ENCODE results near the gene RPP25. TPM values are rescaled to one million over a fixed set of nuclear protein-coding genes. Genes with fewer than 3 reads are reported as not detected.

The RPP25 gene
- polyA plus RNA-seq, 4 donors, result 5.5 to 22.2 (median 14.9) TPM

GRCh38 chr15:74995182-74995778 is 38.7 kb upstream of the RPP25 start, which contains the start of gene SCAMP5:
Gene SCAMP5 (plus strand): TSS chr15:74995563. CDS start chr15:75011840, 16,277 bp downstream.
- H3K4me1 ChIP-seq (ENCODE audit: control insufficient read depth in 3 of 3, insufficient read depth in 2 of 3, low read depth in 1 of 3, low read length in 2 of 3), result peaks cover 0 to 21% (median 7%) of the 10 kb centered on the region in 3 donors
- WGBS, 3 donors, result 0 to 2% (median 1%) methylated on average over 33 to 58 of the region's 58 CpGs
- peaks cover 0 to 12% (median 0%) of the 10 kb centered on the region in 3 donors for H3K27me3 ChIP-seq (ENCODE audit: control insufficient read depth in 3 of 3, insufficient read depth in 3 of 3, low read length in 3 of 3)
- DNase-seq (peak; percentile 94 to 97), FAIRE-seq (no peak)
- H3K36me3 ChIP-seq (ENCODE audit: control insufficient read depth in 3 of 3, insufficient read depth in 2 of 3, low read depth in 1 of 3, low read length in 3 of 3), result peaks cover 0 to 2% (median 0%) of the 10 kb centered on the region in 3 donors
- H3K9me3 ChIP-seq (ENCODE audit: control insufficient read depth in 2 of 2, insufficient read depth in 1 of 2, low read depth in 1 of 2, low read length in 1 of 2), result no peaks in the 10 kb centered on the region
- H3K4me3 ChIP-seq (ENCODE audit: low read depth in 1 of 3, low read length in 3 of 3), result peak within 1 kb of the TSS; percentile 63 to 79 (median 69)
- peak within 1 kb of the TSS in 2 of 3 donors; percentile 60 to 77 for H3K27ac ChIP-seq (ENCODE audit: low read depth in 1 of 3, low read length in 2 of 3)

GRCh38 chr15:74994685-74995084 is 38.1 kb upstream of the RPP25 start:
- DNase-seq, result no peak
- FAIRE-seq, result no peak
- H3K4me1 ChIP-seq (ENCODE audit: control insufficient read depth in 3 of 3, insufficient read depth in 2 of 3, low read depth in 1 of 3, low read length in 2 of 3), result peaks cover 0 to 17% (median 7%) of the 10 kb centered on the region in 3 donors
- 41 to 53% (median 51%) methylated on average over 5 of the region's 5 CpGs for WGBS, 3 donors
- no peak overlapping the region for H3K27ac ChIP-seq (ENCODE audit: low read depth in 1 of 3, low read length in 2 of 3)
- H3K36me3 ChIP-seq (ENCODE audit: control insufficient read depth in 3 of 3, insufficient read depth in 2 of 3, low read depth in 1 of 3, low read length in 3 of 3), result peaks cover 0 to 2% (median 0%) of the 10 kb centered on the region in 3 donors
- H3K9me3 ChIP-seq (ENCODE audit: control insufficient read depth in 2 of 2, insufficient read depth in 1 of 2, low read depth in 1 of 2, low read length in 1 of 2), result no peaks in the 10 kb centered on the region
- no peak overlapping the region for H3K4me3 ChIP-seq (ENCODE audit: low read depth in 1 of 3, low read length in 3 of 3)
- peaks cover 0 to 12% (median 0%) of the 10 kb centered on the region in 3 donors for H3K27me3 ChIP-seq (ENCODE audit: control insufficient read depth in 3 of 3, insufficient read depth in 3 of 3, low read length in 3 of 3)

GRCh38 chr15:74994236-74994635 is 37.7 kb upstream of the RPP25 start:
- FAIRE-seq, result no peak
- no peak overlapping the region for H3K4me3 ChIP-seq (ENCODE audit: low read depth in 1 of 3, low read length in 3 of 3)
- peaks cover 0 to 15% (median 7%) of the 10 kb centered on the region in 3 donors for H3K4me1 ChIP-seq (ENCODE audit: control insufficient read depth in 3 of 3, insufficient read depth in 2 of 3, low read depth in 1 of 3, low read length in 2 of 3)
- WGBS, 3 donors, result 52 to 65% (median 60%) methylated on average over 2 of the region's 2 CpGs
- H3K27me3 ChIP-seq (ENCODE audit: control insufficient read depth in 3 of 3, insufficient read depth in 3 of 3, low read length in 3 of 3), result peaks cover 0 to 12% (median 0%) of the 10 kb centered on the region in 3 donors
- H3K36me3 ChIP-seq (ENCODE audit: control insufficient read depth in 3 of 3, insufficient read depth in 2 of 3, low read depth in 1 of 3, low read length in 3 of 3), result peaks cover 0 to 2% (median 0%) of the 10 kb centered on the region in 3 donors
- no peaks in the 10 kb centered on the region for H3K9me3 ChIP-seq (ENCODE audit: control insufficient read depth in 2 of 2, insufficient read depth in 1 of 2, low read depth in 1 of 2, low read length in 1 of 2)
- DNase-seq, result no peak
- no peak overlapping the region for H3K27ac ChIP-seq (ENCODE audit: low read depth in 1 of 3, low read length in 2 of 3)

GRCh38 chr15:74992619-74993018 is 36.0 kb upstream of the RPP25 start:
- H3K27ac ChIP-seq (ENCODE audit: low read depth in 1 of 3, low read length in 2 of 3), result no peak overlapping the region
- DNase-seq, result no peak
- no peak for FAIRE-seq
- H3K4me3 ChIP-seq (ENCODE audit: low read depth in 1 of 3, low read length in 3 of 3), result no peak overlapping the region
- WGBS, 3 donors, result 27 to 55% (median 33%) methylated on average over 1 of the region's 1 CpG
- H3K9me3 ChIP-seq (ENCODE audit: control insufficient read depth in 2 of 2, insufficient read depth in 1 of 2, low read depth in 1 of 2, low read length in 1 of 2), result no peaks in the 10 kb centered on the region
- no peaks in the 10 kb centered on the region for H3K36me3 ChIP-seq (ENCODE audit: control insufficient read depth in 3 of 3, insufficient read depth in 2 of 3, low read depth in 1 of 3, low read length in 3 of 3)
- H3K27me3 ChIP-seq (ENCODE audit: control insufficient read depth in 3 of 3, insufficient read depth in 3 of 3, low read length in 3 of 3), result peaks cover 0 to 12% (median 0%) of the 10 kb centered on the region in 3 donors
- peaks cover 0 to 7% (median 7%) of the 10 kb centered on the region in 3 donors for H3K4me1 ChIP-seq (ENCODE audit: control insufficient read depth in 3 of 3, insufficient read depth in 2 of 3, low read depth in 1 of 3, low read length in 2 of 3)

GRCh38 chr15:74989527-74989926 is 33.0 kb upstream of the RPP25 start:
- DNase-seq (no peak), FAIRE-seq (no peak)
- H3K9me3 ChIP-seq (ENCODE audit: control insufficient read depth in 2 of 2, insufficient read depth in 1 of 2, low read depth in 1 of 2, low read length in 1 of 2), result no peaks in the 10 kb centered on the region
- no peaks in the 10 kb centered on the region for H3K4me1 ChIP-seq (ENCODE audit: control insufficient read depth in 3 of 3, insufficient read depth in 2 of 3, low read depth in 1 of 3, low read length in 2 of 3)
- no peak overlapping the region for H3K27ac ChIP-seq (ENCODE audit: low read depth in 1 of 3, low read length in 2 of 3)
- H3K36me3 ChIP-seq (ENCODE audit: control insufficient read depth in 3 of 3, insufficient read depth in 2 of 3, low read depth in 1 of 3, low read length in 3 of 3), result no peaks in the 10 kb centered on the region
- peaks cover 0 to 12% (median 0%) of the 10 kb centered on the region in 3 donors for H3K27me3 ChIP-seq (ENCODE audit: control insufficient read depth in 3 of 3, insufficient read depth in 3 of 3, low read length in 3 of 3)
- H3K4me3 ChIP-seq (ENCODE audit: low read depth in 1 of 3, low read length in 3 of 3), result no peak overlapping the region

GRCh38 chr15:74988007-74988800 is 31.6 kb upstream of the RPP25 start:
- H3K4me3 ChIP-seq (ENCODE audit: low read depth in 1 of 3, low read length in 3 of 3), result no peak overlapping the region
- no peaks in the 10 kb centered on the region for H3K36me3 ChIP-seq (ENCODE audit: control insufficient read depth in 3 of 3, insufficient read depth in 2 of 3, low read depth in 1 of 3, low read length in 3 of 3)
- H3K27me3 ChIP-seq (ENCODE audit: control insufficient read depth in 3 of 3, insufficient read depth in 3 of 3, low read length in 3 of 3), result peaks cover 0 to 17% (median 0%) of the 10 kb centered on the region in 3 donors
- WGBS, 3 donors, result 23 to 38% (median 29%) methylated on average over 4 of the region's 4 CpGs
- peak; percentile 48 to 66 for DNase-seq
- no peaks in the 10 kb centered on the region for H3K9me3 ChIP-seq (ENCODE audit: control insufficient read depth in 2 of 2, insufficient read depth in 1 of 2, low read depth in 1 of 2, low read length in 1 of 2)
- FAIRE-seq, result no peak
- H3K27ac ChIP-seq (ENCODE audit: low read depth in 1 of 3, low read length in 2 of 3), result no peak overlapping the region
- no peaks in the 10 kb centered on the region for H3K4me1 ChIP-seq (ENCODE audit: control insufficient read depth in 3 of 3, insufficient read depth in 2 of 3, low read depth in 1 of 3, low read length in 2 of 3)

- no peak for DNase-seq
Measured at GRCh38 chr15:74983725-74984231, 27.2 kb upstream of the RPP25 start.

GRCh38 chr15:74982183-74982582 is 25.6 kb upstream of the RPP25 start:
- H3K4me3 ChIP-seq (ENCODE audit: low read depth in 1 of 3, low read length in 3 of 3), result no peak overlapping the region
- H3K36me3 ChIP-seq (ENCODE audit: control insufficient read depth in 3 of 3, insufficient read depth in 2 of 3, low read depth in 1 of 3, low read length in 3 of 3), result no peaks in the 10 kb centered on the region
- H3K9me3 ChIP-seq (ENCODE audit: control insufficient read depth in 2 of 2, insufficient read depth in 1 of 2, low read depth in 1 of 2, low read length in 1 of 2), result no peaks in the 10 kb centered on the region
- DNase-seq (no peak), FAIRE-seq (no peak)
- 78 to 80% (median 78%) methylated on average over 5 of the region's 5 CpGs for WGBS, 3 donors
- H3K27ac ChIP-seq (ENCODE audit: low read depth in 1 of 3, low read length in 2 of 3), result no peak overlapping the region
- H3K27me3 ChIP-seq (ENCODE audit: control insufficient read depth in 3 of 3, insufficient read depth in 3 of 3, low read length in 3 of 3), result peaks cover 0 to 11% (median 0%) of the 10 kb centered on the region in 3 donors
- H3K4me1 ChIP-seq (ENCODE audit: control insufficient read depth in 3 of 3, insufficient read depth in 2 of 3, low read depth in 1 of 3, low read length in 2 of 3), result no peaks in the 10 kb centered on the region

More at GRCh38 chr15:74983725-74984231, 27.2 kb upstream of the RPP25 start:
- 4 to 17% (median 9%) methylated on average over 4 of the region's 4 CpGs for WGBS, 3 donors
- H3K4me1 ChIP-seq (ENCODE audit: control insufficient read depth in 3 of 3, insufficient read depth in 2 of 3, low read depth in 1 of 3, low read length in 2 of 3), result no peaks in the 10 kb centered on the region
- H3K27me3 ChIP-seq (ENCODE audit: control insufficient read depth in 3 of 3, insufficient read depth in 3 of 3, low read length in 3 of 3), result peaks cover 0 to 10% (median 0%) of the 10 kb centered on the region in 3 donors
- FAIRE-seq, result no peak
- no peaks in the 10 kb centered on the region for H3K36me3 ChIP-seq (ENCODE audit: control insufficient read depth in 3 of 3, insufficient read depth in 2 of 3, low read depth in 1 of 3, low read length in 3 of 3)
- no peaks in the 10 kb centered on the region for H3K9me3 ChIP-seq (ENCODE audit: control insufficient read depth in 2 of 2, insufficient read depth in 1 of 2, low read depth in 1 of 2, low read length in 1 of 2)
- no peak overlapping the region for H3K4me3 ChIP-seq (ENCODE audit: low read depth in 1 of 3, low read length in 3 of 3)
- H3K27ac ChIP-seq (ENCODE audit: low read depth in 1 of 3, low read length in 2 of 3), result no peak overlapping the region
